SK-N-MC (cell line): ENCODE results near the gene DPH1.
A peak's percentile ranks its signal among the peaks of the same experiment; 100 is the strongest.

Source experiments
- DNase-seq: peaks from one replicate; pipeline ENCODE4 v3.0.0-alpha.2; 2011; ENCODE audit warnings: low read depth, low spot score
- H3K27ac ChIP-seq: fragments of 200-600 bp; sonication (generic); 2 replicates; pipeline ENCODE4 v1.5.1; 2016; ENCODE audit warnings: mixed run types
- H3K36me3 ChIP-seq: fragments of 200-600 bp; sonication (generic); 2 replicates; pipeline ENCODE4 v1.6.1; 2017; ENCODE audit warnings: antibody characterized with exemption, low read length, mixed read lengths; ENCODE audit not compliant: insufficient read depth
- H3K4me3 ChIP-seq: fragments of 200-600 bp; sonication (generic); 2 replicates; pipeline ENCODE4 v1.5.1; 2016
- H3K9ac ChIP-seq: fragments of 200-600 bp; sonication (generic); 2 replicates; pipeline ENCODE4 v1.8.0; 2017; ENCODE audit warnings: mixed run types, mixed read lengths; ENCODE audit not compliant: insufficient read length
- H3K9me3 ChIP-seq: fragments of 200-600 bp; sonication (generic); 2 replicates; pipeline ENCODE4 v1.6.1; 2017; ENCODE audit warnings: low read depth, mild to moderate bottlenecking, antibody characterized with exemption, low read length, moderate library complexity, mixed read lengths
- EZH2 ChIP-seq: fragments of 200-600 bp; sonication (generic); IDR thresholded peaks from one replicate; pipeline ENCODE4 v1.6.1; 2017; ENCODE audit warnings: antibody characterized with exemption
- FOXP2 ChIP-seq: optimal IDR thresholded peaks from 2 replicates; pipeline ENCODE3; 2011; ENCODE audit warnings: mild to moderate bottlenecking, moderate library complexity; ENCODE audit not compliant: insufficient read depth; ENCODE audit errors: extremely low read length, control extremely low read depth
- POLR2AphosphoS5 ChIP-seq: IDR thresholded peaks from 2 replicates; pipeline ENCODE4 v1.6.1; 2012; ENCODE audit warnings: mild to moderate bottlenecking, low read depth, low read length, borderline replicate concordance

The DPH1 gene

DNA sequence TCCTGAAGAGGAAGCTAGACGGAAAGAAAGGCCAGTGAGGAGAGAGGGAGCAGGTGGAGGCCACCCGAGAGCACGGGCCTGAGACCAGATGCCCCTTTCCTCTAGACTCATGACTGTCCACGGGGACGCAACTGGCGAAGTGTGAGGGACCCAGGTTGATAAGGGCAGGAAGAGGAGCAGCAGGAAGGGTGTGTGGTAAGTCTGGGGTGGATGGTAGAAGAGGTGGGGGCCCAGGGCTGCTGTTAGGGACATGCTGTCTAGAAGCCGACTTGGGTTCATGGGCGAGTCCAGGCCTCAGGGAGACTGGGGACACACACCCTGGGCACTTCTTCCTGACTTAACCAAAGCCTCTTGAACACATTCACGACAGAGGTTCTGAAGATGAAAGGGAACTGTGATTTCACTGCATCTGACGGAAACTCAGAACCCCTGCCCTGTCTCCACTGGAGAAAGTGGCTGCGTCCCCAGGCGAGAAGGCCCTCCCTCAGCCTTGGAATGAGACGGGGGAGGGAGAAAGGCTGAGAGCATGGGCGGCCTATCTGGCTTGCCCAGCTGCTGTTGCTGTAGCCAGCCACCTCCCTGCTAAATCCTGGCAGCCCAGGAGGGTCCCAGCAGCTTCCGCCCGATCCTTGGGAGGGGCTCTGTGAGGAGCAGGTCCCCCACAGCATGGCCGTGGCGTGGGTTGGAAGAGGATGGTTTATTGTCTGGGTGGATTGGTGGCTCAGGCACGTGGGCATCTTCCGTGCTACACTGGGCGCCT, 30.9 kb downstream of the DPH1 start:
- DNase-seq: no peak
- Histone ChIP-seq H3K4me3 (no peak overlapping the region), H3K9ac (no peak overlapping the region), H3K9me3 (no peaks in the 10 kb centered on the region), H3K27ac (no peak overlapping the region), H3K36me3 (no peaks in the 10 kb centered on the region; the same call in 1 of the 2 replicates)
- TF ChIP-seq POLR2AphosphoS5: no peak
- no peak for TF ChIP-seq FOXP2
- no peak for TF ChIP-seq EZH2

- TF ChIP-seq FOXP2: no peak
- H3K4me3 ChIP-seq: no peak overlapping the region
- no peaks in the 10 kb centered on the region for H3K9me3 ChIP-seq
- no peak overlapping the region for H3K27ac ChIP-seq
- DNase-seq: no peak
- no peak overlapping the region for H3K9ac ChIP-seq
- no peaks in the 10 kb centered on the region; the same call in 1 of the 2 replicates for H3K36me3 ChIP-seq
These were observed 31.5 kb downstream of the DPH1 start for GRCh38 chr17:2061441-2061958.

GRCh38 chr17:2062571-2063183, 32.7 kb downstream of the DPH1 start:
- DNase-seq: no peak
- Histone ChIP-seq H3K9me3 (no peaks in the 10 kb centered on the region), H3K4me3 (no peak overlapping the region), H3K27ac (no peak overlapping the region), H3K36me3 (no peaks in the 10 kb centered on the region; the same call in 1 of the 2 replicates), H3K9ac (no peak overlapping the region)
- TF ChIP-seq POLR2AphosphoS5 (no peak), FOXP2 (no peak), EZH2 (no peak)

DNA sequence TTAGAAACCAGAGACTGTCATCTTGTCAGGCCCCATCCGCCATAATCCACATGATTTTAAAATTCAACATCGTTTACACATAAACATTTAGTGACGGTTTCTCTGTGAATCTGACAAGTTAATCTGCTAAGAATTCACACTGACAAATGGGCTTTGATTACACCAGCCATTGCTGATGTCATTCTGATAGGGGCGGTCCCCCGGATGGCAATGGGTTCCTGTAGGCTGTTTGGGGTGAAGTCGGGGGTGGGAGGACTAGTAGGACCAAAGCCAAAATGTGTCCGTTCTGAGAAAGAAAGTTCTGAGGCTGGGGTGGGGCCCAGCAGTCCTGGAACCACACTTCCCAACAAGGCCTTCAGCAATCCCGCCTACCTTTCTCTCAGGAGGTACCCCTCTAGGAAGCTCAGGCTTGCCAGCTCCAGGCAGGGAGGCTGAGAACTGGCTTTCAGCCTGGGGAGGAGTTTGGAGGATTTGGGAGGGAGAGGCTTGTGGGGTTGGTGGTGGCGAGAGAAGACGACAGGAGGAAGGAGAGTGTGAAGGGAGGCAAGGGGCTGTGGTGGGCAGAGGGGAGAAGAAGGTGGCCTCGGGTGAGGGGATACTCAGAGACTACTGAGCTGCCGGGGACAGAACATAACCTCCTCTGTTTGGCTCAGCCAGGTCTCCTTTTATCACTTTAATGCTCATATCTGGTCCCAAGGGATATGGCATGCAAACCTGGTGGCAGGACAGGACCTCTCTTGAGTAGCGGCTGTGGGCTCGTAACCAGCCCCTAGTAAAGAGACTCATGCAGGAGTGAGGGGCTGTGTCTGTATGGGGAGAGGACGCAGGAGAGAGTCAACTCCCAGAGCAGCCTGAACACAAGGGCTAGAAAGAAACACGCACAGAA, 33.6 kb downstream of the DPH1 start:
- Histone ChIP-seq H3K27ac (no peak overlapping the region), H3K9me3 (no peaks in the 10 kb centered on the region), H3K9ac (no peak overlapping the region), H3K4me3 (no peak overlapping the region), H3K36me3 (no peaks in the 10 kb centered on the region; the same call in 1 of the 2 replicates)
- TF ChIP-seq EZH2 (no peak), FOXP2 (no peak), POLR2AphosphoS5 (no peak)
- DNase-seq: no peak

- DNase-seq: no peak
- H3K4me3 ChIP-seq: no peak overlapping the region
- H3K9me3 ChIP-seq: no peaks in the 10 kb centered on the region
- H3K9ac ChIP-seq: no peak overlapping the region
- H3K36me3 ChIP-seq: no peaks in the 10 kb centered on the region; the same call in 1 of the 2 replicates
- 0 out of 2 replicates have a peak overlapping the region, but pooled peaks have one; percentile 13 for H3K27ac ChIP-seq
- no peak for TF ChIP-seq FOXP2
- TF ChIP-seq POLR2AphosphoS5: no peak
- TF ChIP-seq EZH2: no peak
These were observed 34.2 kb downstream of the DPH1 start for GRCh38 chr17:2064147-2064489.

DNA sequence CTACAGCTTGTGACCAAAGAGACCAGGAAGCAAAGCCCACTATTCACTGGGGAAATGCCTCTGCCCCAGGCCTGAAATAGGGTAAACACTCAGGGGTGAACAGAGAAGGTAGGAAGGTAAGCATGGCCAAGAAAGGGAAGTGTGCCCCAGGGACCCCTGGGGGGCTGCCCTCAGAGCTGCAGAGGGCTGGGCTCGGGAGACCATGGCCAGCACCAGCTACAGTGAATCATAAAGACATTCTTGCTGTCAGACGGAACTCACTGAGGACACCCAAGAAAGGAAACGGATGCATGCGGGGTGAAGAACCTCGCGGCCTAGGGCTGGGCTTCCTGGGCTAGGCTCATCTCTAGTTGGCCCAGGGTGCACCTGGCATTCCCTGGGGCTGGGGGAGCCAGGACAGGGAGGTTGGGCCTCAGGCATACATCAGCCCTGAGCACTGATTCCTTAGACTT, 34.6 kb downstream of the DPH1 start:
- DNase-seq: no peak
- Histone ChIP-seq H3K9ac (no peak overlapping the region), H3K4me3 (no peak overlapping the region), H3K27ac (0 out of 2 replicates have a peak overlapping the region, but pooled peaks have one; percentile 13), H3K9me3 (no peaks in the 10 kb centered on the region), H3K36me3 (no peaks in the 10 kb centered on the region; the same call in 1 of the 2 replicates)
- TF ChIP-seq POLR2AphosphoS5: no peak
- TF ChIP-seq EZH2: no peak
- no peak for TF ChIP-seq FOXP2

DNA sequence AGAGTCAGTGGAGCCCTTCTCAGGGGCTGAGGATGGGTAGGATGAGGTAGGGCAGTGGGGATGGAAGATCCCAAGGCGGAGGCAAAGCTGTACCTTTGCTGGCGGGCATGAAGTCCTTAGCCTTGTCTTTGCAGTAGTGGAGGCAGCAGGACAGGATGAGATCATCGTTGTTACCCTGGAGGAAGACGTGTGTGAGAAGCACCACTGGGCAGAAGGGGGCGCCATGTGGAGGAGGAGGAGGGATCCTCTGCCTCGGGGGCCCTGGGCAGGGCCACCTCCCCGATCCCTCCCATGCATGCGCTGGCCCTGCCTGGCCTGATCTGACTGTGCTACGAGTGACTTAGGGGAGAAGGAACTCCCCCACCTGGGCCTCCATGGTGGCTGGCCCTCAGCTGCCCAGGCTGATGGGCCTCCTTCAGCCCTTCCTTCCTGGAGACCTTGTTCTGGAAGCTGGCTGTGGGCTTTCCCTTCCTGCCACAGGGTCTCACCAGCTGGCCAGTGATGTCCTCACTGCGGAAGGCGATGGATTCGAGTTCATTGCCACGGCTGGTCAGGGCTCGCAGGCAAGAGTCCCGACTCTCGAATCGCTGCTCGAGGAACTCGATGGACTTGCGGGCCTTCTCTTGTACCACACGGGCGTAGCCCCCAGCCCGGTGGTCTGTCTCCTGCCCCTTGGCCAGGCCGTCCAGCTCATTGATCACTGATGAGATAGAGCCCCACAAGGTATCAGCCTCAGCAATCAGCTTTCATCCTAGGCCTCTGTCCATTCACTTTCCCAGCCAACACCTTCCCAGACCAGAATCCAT, 35.2 kb downstream of the DPH1 start:
- DNase-seq: no peak
- H3K9me3 ChIP-seq: no peaks in the 10 kb centered on the region
- TF ChIP-seq EZH2 (no peak), FOXP2 (no peak), POLR2AphosphoS5 (no peak)
- no peaks in the 10 kb centered on the region; the same call in 1 of the 2 replicates for H3K36me3 ChIP-seq
- H3K27ac ChIP-seq: no peak overlapping the region
- no peak overlapping the region for H3K9ac ChIP-seq
- no peak overlapping the region for H3K4me3 ChIP-seq

- TF ChIP-seq POLR2AphosphoS5 (no peak), EZH2 (no peak), FOXP2 (no peak)
- DNase-seq: no peak
- Histone ChIP-seq H3K27ac (no peak overlapping the region), H3K9ac (no peak overlapping the region), H3K36me3 (no peaks in the 10 kb centered on the region; the same call in 1 of the 2 replicates), H3K9me3 (no peaks in the 10 kb centered on the region), H3K4me3 (no peak overlapping the region)
These were observed 36.0 kb downstream of the DPH1 start for GRCh38 chr17:2065949-2066400.
